Esophagus muscularis mucosa (tissue), 4 donors: ENCODE results near the gene TMEM141. TPM values are rescaled to one million over a fixed set of nuclear protein-coding genes. Genes with fewer than 3 reads are reported as not detected.
"Not testable (repeated sequence)": the region's sequence is repeated elsewhere in the genome, so short reads cannot be mapped to it uniquely, and the experiment has no call there.

ENCODE experiments used
- DNase-seq: peaks from one replicate; pipeline ENCODE4 v3.0.0-alpha.2; 2017; ENCODE audit errors: extremely low spot score
- H3K27ac ChIP-seq, 4 donors: fragments of 200-600 bp; sonication (generic); replicated peaks in 1 of 4; 1 replicate in 3 of 4; 2 replicates in 1 of 4; pipeline ENCODE4 v1.5.1; 2016 to 2019; ENCODE audit warnings: mild to moderate bottlenecking in 1 of 4
- H3K27me3 ChIP-seq, 4 donors: fragments of 200-600 bp; sonication (generic); one replicate each; pipeline versions ENCODE4 v1.5.1 to v1.6.0; 2016 to 2019
- H3K36me3 ChIP-seq, 4 donors: fragments of 200-600 bp; sonication (generic); one replicate each; pipeline ENCODE4 v1.5.1; 2016 to 2019
- H3K4me1 ChIP-seq, 4 donors: fragments of 200-600 bp; sonication (generic); one replicate each; pipeline ENCODE4 v1.5.1; 2016 to 2019
- H3K4me3 ChIP-seq, 4 donors: fragments of 200-600 bp; sonication (generic); 1 replicate in 2 of 4; 2 replicates in 2 of 4; pipeline ENCODE4 v1.5.1; 2016 to 2019; ENCODE audit warnings: mild to moderate bottlenecking in 4 of 4, moderate library complexity in 1 of 4
- H3K9me3 ChIP-seq, 4 donors: fragments of 200-600 bp; sonication (generic); 1 replicate in 3 of 4; 2 replicates in 1 of 4; pipeline ENCODE4 v1.5.1; 2016 to 2019
- EP300 ChIP-seq: sonication (generic); formaldehyde crosslinking; IDR thresholded peaks from one replicate; pipeline ENCODE4 v1.6.1; 2017; ENCODE audit warnings: antibody characterized with exemption
- POLR2A ChIP-seq: fragments of 450-650 bp; IDR thresholded peaks from one replicate; pipeline ENCODE4 v1.6.1; 2017; ENCODE audit warnings: antibody characterized with exemption, moderate library complexity, mild to moderate bottlenecking, low read depth
- POLR2AphosphoS5 ChIP-seq, 2 donors: sonication (generic); formaldehyde crosslinking; IDR thresholded peaks; one replicate each; pipeline ENCODE4 v1.6.1; 2017; ENCODE audit warnings: antibody characterized with exemption in 2 of 2
- WGBS: methylation state at CpG from one replicate; pipeline ENCODE4 v1.1.5; 2018; 5-methylcytosine and 5-hydroxymethylcytosine counted together
- intact Hi-C: fragments of 100-400 bp; cut with DNase I; formaldehyde crosslinking; loops from one replicate; pipeline ENCODE4 v1.15.1; 2023
- total RNA-seq, 4 donors: library from RNA; depleted of rRNA; stranded (reverse); fragments of >200 nt; gene quantifications; one replicate each; pipeline versions ENCODE4 v1.1.0 to v1.2.1, GENCODE V29; 2016
- TF ChIP-seq, protein P1 (sequence below), 3 experiments: fragments of 200-600 bp in 2 of 3; fragments of 450-650 bp in 1 of 3; sonication (generic) in 2 of 3; IDR thresholded peaks; one replicate each; pipeline ENCODE4 v1.5.1; 2017 to 2019; ENCODE audit warnings: antibody characterized with exemption in 3 of 3, mild to moderate bottlenecking in 2 of 3, moderate library complexity in 1 of 3

The TMEM141 gene
- total RNA-seq, 4 donors from 2014 or later: 27.9 to 48.7 (median 31.5) TPM

DNA sequence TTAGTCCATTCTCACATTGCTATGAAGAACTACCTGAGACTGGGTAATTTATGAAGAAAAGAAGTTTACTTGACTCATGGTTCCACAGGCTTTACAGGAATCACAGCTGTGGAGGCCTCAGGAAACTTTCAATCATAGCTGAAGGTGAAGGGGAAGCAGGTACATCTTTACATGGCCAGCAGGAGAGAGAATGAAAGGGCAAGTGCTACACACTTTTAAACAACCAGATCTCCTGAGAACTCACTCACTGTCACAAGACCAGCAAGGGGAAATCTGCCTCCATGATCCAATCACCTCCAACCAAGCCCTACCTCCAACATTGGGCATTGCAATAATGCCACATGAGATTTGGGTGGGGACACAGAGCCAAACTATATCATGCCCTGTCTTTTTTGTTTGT lies 39.3 kb upstream of the TMEM141 start:
- Histone ChIP-seq H3K4me1 (peaks cover 5 to 19% (median 10%) of the 10 kb centered on the region in 4 donors), H3K36me3 (no peaks in the 10 kb centered on the region), H3K4me3 (no peak overlapping the region), H3K9me3 (peaks cover 0 to 17% (median 6%) of the 10 kb centered on the region in 4 donors), H3K27ac (no peak overlapping the region), H3K27me3 (peaks cover 0 to 39% (median 0%) of the 10 kb centered on the region in 4 donors)
- intact Hi-C loops: no loop called here
- TF ChIP-seq POLR2AphosphoS5 (IDR thresholded peaks at IDR 0.05) (no peak), POLR2A (no peak), EP300 (no peak)
- TF ChIP-seq, protein P1, sequence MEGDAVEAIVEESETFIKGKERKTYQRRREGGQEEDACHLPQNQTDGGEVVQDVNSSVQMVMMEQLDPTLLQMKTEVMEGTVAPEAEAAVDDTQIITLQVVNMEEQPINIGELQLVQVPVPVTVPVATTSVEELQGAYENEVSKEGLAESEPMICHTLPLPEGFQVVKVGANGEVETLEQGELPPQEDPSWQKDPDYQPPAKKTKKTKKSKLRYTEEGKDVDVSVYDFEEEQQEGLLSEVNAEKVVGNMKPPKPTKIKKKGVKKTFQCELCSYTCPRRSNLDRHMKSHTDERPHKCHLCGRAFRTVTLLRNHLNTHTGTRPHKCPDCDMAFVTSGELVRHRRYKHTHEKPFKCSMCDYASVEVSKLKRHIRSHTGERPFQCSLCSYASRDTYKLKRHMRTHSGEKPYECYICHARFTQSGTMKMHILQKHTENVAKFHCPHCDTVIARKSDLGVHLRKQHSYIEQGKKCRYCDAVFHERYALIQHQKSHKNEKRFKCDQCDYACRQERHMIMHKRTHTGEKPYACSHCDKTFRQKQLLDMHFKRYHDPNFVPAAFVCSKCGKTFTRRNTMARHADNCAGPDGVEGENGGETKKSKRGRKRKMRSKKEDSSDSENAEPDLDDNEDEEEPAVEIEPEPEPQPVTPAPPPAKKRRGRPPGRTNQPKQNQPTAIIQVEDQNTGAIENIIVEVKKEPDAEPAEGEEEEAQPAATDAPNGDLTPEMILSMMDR (IDR thresholded peaks at IDR 0.05): no peak
- no peak for DNase-seq

DNA sequence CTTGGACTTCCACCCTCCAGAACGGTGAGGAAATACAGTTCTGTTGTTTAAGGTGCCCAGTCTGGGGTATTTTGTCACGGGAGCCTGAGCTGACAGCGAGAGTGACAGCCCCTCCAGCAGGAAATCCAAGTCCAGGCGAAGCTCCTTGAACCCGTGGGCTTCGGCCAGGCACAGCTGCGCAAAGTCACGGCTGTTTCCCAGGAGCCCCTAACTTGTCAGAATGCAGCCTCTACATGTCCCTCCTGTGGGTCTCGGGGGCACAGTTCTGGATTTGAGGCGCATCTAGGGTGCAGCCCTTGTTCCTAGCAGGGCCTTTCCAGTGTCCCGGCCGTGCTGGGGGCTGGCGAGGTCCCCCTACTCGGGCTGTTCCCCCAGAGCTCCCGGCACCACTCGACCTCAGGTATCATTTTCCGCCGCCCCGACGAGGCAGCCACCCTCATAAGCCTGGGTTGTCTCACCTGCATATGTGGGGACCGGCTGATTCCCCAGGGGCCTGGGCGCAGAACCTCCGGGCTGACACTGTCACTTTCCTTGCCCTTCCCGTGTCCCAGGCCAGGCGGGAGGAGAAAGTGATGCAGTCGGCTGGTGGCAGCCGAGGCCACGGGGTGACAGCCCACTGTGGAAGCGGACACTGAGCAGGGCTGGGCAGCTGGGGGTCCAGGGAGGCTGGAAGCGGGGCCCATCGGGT lies 37.6 kb upstream of the TMEM141 start:
- Histone ChIP-seq H3K4me3 (no peak overlapping the region), H3K27ac (no peak overlapping the region), H3K9me3 (peaks cover 0 to 17% (median 6%) of the 10 kb centered on the region in 4 donors), H3K4me1 (peaks cover 5 to 18% (median 8%) of the 10 kb centered on the region in 4 donors), H3K36me3 (no peaks in the 10 kb centered on the region), H3K27me3 (peaks cover 0 to 31% (median 0%) of the 10 kb centered on the region in 4 donors)
- intact Hi-C loops: no loop called here
- WGBS: 87% methylated on average over 10 of the region's 31 CpGs
- TF ChIP-seq EP300 (no peak), POLR2AphosphoS5 (IDR thresholded peaks at IDR 0.05) (no peak), POLR2A (no peak)
- TF ChIP-seq, protein P1 (IDR thresholded peaks at IDR 0.05): no peak
- DNase-seq: no peak

DNA sequence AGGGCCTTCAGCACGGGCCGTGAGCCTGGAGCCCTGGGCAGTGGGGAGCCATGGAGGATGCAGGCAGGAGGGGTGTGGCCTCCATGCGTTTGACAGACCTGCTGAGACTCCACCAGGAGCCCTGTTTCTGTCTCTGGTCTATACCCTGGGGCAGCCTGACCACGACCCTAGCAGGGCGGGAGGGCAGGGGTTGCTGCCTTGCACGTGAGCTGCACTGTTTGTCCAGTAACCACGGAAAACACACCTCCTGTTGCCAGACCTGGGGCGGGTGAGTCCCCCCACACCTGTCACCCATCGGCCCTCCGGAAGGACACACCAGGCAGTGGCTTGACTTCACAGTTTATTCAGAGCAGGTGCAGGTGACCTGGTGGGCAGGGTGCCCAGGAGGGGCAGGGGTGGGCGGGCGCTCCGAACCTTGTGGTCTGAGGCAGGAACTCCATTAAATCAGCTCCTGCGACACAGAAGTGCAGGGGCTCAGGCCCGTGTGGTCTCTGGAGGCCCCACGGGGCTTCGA lies 37.0 kb upstream of the TMEM141 start:
- TF ChIP-seq, protein P1 (IDR thresholded peaks at IDR 0.05): no peak
- TF ChIP-seq EP300 (no peak), POLR2AphosphoS5 (IDR thresholded peaks at IDR 0.05) (no peak)
- no peaks in the 10 kb centered on the region for H3K36me3 ChIP-seq
- H3K4me3 ChIP-seq: no peak overlapping the region
- peaks cover 0 to 34% (median 0%) of the 10 kb centered on the region in 4 donors for H3K27me3 ChIP-seq
- intact Hi-C loops: no loop called here
- no peak overlapping the region for H3K27ac ChIP-seq
- 90% methylated on average over 7 of the region's 17 CpGs for WGBS
- DNase-seq: no peak
- H3K9me3 ChIP-seq: peaks cover 0 to 17% (median 6%) of the 10 kb centered on the region in 4 donors
- H3K4me1 ChIP-seq: peaks cover 3 to 14% (median 5%) of the 10 kb centered on the region in 4 donors

DNA sequence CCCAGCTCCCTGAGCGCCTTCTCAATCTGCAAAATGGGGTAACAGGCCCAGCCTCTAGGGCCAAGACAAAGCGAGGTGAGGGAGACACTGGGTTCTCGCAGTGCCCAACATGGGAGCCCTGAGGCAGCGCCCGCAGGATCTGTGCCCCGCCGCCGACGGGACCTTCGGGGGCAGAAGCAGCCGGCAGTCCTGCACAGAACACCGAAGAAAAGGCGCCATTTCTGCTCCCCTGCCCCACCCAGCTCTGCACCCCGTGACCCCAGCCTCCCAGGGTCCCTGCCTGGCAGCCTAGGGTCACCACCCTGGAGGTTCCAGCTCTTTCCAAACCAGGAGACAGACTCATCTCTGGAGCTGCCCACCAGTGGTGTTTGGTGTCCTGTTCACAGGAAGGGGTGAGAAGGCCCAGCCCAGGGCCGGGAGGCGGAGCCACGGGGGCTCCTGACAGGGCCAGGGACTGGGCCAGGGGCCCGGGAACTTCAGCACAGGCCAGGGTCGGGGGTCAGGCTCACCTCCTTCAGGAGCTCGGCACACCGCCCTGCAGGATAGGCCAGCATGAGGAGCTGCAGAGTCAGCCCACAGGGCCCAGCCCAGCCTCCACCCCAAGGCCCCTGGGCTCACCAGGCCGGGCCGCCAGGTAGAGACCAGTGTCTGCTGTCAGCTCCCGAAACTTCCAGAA lies 36.4 kb upstream of the TMEM141 start:
- Histone ChIP-seq H3K27ac (no peak overlapping the region), H3K9me3 (peaks cover 0 to 17% (median 6%) of the 10 kb centered on the region in 4 donors), H3K36me3 (no peaks in the 10 kb centered on the region), H3K4me1 (peaks cover 0 to 7% (median 3%) of the 10 kb centered on the region in 4 donors), H3K4me3 (no peak overlapping the region), H3K27me3 (peaks cover 0 to 40% (median 0%) of the 10 kb centered on the region in 4 donors)
- DNase-seq: no peak
- WGBS: 60% methylated on average over 1 of the region's 24 CpGs
- intact Hi-C loops: no loop called here
- TF ChIP-seq, protein P1 (IDR thresholded peaks at IDR 0.05): no peak
- TF ChIP-seq EP300 (no peak), POLR2A (no peak), POLR2AphosphoS5 (IDR thresholded peaks at IDR 0.05) (no peak)

DNA sequence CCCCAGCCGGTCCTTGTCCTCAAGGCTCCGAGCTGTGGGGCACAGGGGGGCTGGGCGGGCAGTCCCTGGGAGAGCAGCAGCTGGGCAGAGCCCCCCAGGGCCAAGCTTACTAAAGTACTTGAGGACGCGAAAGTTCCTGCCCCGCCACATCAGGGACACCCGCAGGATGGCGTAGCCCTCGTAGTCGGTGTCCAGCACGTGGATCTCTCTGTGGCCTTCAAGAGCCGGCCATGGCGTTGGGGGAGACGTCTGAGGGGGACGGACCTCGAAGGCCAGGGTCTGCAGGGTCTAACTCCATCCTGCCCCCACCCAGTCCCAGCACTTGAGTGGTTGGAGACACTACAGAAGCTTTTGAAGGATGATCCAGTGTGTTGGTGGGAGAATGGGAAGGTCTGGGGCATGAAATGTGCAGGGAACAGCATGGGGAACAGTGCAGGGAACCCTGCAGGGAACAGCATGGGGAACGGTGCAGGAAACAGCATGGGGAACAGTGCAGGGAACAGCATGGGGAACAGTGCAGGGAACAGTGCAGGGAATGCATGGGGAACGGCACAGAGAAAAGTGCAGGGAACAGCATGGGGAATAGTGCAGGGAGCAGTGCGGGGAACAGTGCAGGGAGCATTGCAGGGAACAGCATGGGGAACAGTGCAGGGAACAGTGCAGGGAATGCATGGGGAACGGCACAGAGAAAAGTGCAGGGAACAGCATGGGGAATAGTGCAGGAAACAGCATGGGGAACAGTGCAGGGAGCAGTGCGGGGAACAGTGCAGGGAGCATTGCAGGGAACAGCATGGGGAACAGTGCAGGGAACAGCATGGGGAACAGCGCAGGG lies 35.6 kb upstream of the TMEM141 start:
- H3K4me1 ChIP-seq, intact Hi-C loops, H3K36me3 ChIP-seq, DNase-seq, H3K27ac ChIP-seq, H3K4me3 ChIP-seq: not testable (repeated sequence)
- 88% methylated on average over 11 of the region's 22 CpGs for WGBS
- Histone ChIP-seq H3K27me3 (peaks cover 0 to 48% (median 0%) of the 10 kb centered on the region in 4 donors), H3K9me3 (peaks cover 0 to 17% (median 6%) of the 10 kb centered on the region in 4 donors)
